ENCODE measurements around the gene SNX3.

SNX3 gene

GRCh38 chr6:108163267-108163643, 97.6 kb downstream of the SNX3 start:
- Histone ChIP-seq H3K36me3 (ENCODE audit: control insufficient read depth in 2 of 2, insufficient read depth in 1 of 2, low read length in 2 of 2) (no peaks in the 10 kb centered on the region), H3K27ac (ENCODE audit: extremely low read depth, low read depth, low read length) (no peak overlapping the region), H3K4me3 (ENCODE audit: low read depth, low read length) (no peak overlapping the region), H3K9me3 (ENCODE audit: control insufficient read depth, insufficient read depth, low read depth, low read length) (no peaks in the 10 kb centered on the region), H3K4me1 (ENCODE audit: control insufficient read depth, insufficient read depth, low read length) (no peaks in the 10 kb centered on the region)
- TF ChIP-seq ZNF768 (tag by site-specific recombination; IDR thresholded peaks at IDR 0.05) (peak; percentile 94), ZNF266 (tag by site-specific recombination; IDR thresholded peaks at IDR 0.05; ENCODE audit: low read depth) (no peak), ZNF211 (tag by site-specific recombination; IDR thresholded peaks at IDR 0.05; ENCODE audit: low read depth) (no peak)
- POLR2A ChIA-PET, result interaction anchor here (1.5 to 1.6 kb wide), 2 partner anchors 29 to 98 kb away, joined by 4 read pairs; partner anchors contain the start of gene SNX3
- CTCF ChIA-PET, result interaction anchor here (0.6 to 1.2 kb wide), 3 partner anchors 29 to 178 kb away, joined by 3 to 5 read pairs (median 4); no protein-coding TSS in a partner anchor

- H3K9me3 ChIP-seq (ENCODE audit: control insufficient read depth, insufficient read depth, low read depth, low read length), result no peaks in the 10 kb centered on the region
- H3K27ac ChIP-seq (ENCODE audit: extremely low read depth, low read depth, low read length), result no peak overlapping the region
- no peaks in the 10 kb centered on the region for H3K36me3 ChIP-seq (ENCODE audit: control insufficient read depth in 2 of 2, insufficient read depth in 1 of 2, low read length in 2 of 2)
- no peak overlapping the region for H3K4me3 ChIP-seq (ENCODE audit: low read depth, low read length)
- CTCF ChIA-PET, result interaction anchor here (0.6 to 1.6 kb wide), 2 partner anchors 16 to 379 kb away, joined by 3 to 6 read pairs; no protein-coding TSS in a partner anchor
- TF ChIP-seq ZNF174 (tag by site-specific recombination; IDR thresholded peaks at IDR 0.05), result no peak
- no peak for TF ChIP-seq IKZF3 (tag by site-specific recombination; IDR thresholded peaks at IDR 0.05)
- no peak for TF ChIP-seq ZNF76 (tag by site-specific recombination; IDR thresholded peaks at IDR 0.05; ENCODE audit: borderline replicate concordance, low read depth)
- TF ChIP-seq YY1 (tag by site-specific recombination; IDR thresholded peaks at IDR 0.05), result no peak
- no peak for TF ChIP-seq ZFHX2 (tag by site-specific recombination; conservative IDR thresholded peaks at IDR 0.05)
- no peak for TF ChIP-seq MYNN (tag by site-specific recombination; IDR thresholded peaks at IDR 0.05; ENCODE audit: borderline replicate concordance)
- TF ChIP-seq ZNF24 (tag by site-specific recombination; IDR thresholded peaks at IDR 0.05), result no peak
- no peak for TF ChIP-seq ZNF146 (tag by site-specific recombination; IDR thresholded peaks at IDR 0.05)
- TF ChIP-seq BCL11A (tag by site-specific recombination; IDR thresholded peaks at IDR 0.05; ENCODE audit: low read depth), result no peak
- TF ChIP-seq MEIS1 (CRISPR knock-in tag; IDR thresholded peaks at IDR 0.05; ENCODE audit: borderline replicate concordance), result no peak
- POLR2A ChIA-PET, result interaction anchor here (1.5 to 1.6 kb wide), 2 partner anchors 27 to 99 kb away, joined by 4 read pairs; partner anchors contain the start of gene SNX3
- H3K4me1 ChIP-seq (ENCODE audit: control insufficient read depth, insufficient read depth, low read length), result no peaks in the 10 kb centered on the region
These were observed 99.0 kb downstream of the SNX3 start for GRCh38 chr6:108161724-108162282.

Measured in HEK293 (cell line).